ENCODE results near the gene UBXN4.

Gene UBXN4

DNA sequence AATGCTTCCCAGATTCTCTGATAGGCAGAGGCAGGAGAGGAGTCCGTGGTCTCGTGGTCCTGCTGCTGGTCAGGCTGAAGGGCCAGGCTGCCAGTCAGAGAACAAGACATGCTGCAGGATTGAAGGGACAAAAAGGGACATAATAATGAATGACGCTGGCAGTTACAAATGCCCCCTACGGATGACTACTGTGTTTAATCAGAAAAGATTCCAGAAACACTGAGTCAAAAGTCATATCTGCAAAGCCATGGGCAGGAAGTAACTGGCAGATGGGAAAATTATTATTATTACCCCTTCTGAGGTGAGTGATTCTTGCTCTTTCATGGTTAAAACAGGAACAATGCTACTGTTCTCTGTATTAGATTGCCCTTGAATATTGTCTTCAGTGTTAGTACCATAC lies 76.3 kb downstream of the UBXN4 start:
- no peak for TF ChIP-seq CTCF (conservative IDR thresholded peaks at IDR 0.05; ENCODE audit: low read depth, low read length)
- no peak overlapping the region for H3K4me3 ChIP-seq (ENCODE audit: low read length)
- no peak for DNase-seq (ENCODE audit: low read depth)

DNA sequence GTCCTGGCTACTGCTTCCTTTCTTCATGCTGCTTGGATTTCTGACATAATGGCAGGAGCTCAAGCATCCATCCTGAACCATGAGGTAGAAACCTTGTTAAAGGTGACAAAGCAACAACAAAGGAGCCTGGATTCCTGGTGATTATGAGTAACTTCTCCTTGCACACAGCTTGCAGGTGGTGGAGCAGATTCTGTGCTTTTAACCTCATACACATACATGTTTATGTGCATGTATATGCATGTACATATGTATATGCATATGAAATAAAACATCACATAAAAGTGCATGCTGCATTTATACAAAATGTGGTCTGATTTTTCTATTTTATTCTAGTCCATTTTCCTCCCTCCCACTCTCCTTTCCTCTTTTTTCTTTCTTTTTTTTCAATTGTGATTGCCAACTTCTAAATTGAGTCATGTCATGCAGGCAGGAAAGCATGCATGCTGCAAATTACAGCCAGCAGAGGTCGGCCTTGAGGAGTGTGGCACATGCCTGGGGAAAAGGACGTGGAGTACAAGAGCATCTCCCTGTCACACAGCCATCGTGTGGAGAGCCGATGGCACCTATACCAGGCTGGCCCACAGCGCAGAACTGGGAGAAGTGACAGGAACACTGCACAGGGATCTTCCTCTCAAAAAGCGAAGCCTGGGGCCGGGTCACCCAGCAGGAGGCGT lies 77.4 kb downstream of the UBXN4 start:
- H3K4me3 ChIP-seq (ENCODE audit: low read length): no peak overlapping the region
- DNase-seq (ENCODE audit: low read depth): no peak
- peak; percentile 57 for TF ChIP-seq CTCF (conservative IDR thresholded peaks at IDR 0.05; ENCODE audit: low read depth, low read length)

DNA sequence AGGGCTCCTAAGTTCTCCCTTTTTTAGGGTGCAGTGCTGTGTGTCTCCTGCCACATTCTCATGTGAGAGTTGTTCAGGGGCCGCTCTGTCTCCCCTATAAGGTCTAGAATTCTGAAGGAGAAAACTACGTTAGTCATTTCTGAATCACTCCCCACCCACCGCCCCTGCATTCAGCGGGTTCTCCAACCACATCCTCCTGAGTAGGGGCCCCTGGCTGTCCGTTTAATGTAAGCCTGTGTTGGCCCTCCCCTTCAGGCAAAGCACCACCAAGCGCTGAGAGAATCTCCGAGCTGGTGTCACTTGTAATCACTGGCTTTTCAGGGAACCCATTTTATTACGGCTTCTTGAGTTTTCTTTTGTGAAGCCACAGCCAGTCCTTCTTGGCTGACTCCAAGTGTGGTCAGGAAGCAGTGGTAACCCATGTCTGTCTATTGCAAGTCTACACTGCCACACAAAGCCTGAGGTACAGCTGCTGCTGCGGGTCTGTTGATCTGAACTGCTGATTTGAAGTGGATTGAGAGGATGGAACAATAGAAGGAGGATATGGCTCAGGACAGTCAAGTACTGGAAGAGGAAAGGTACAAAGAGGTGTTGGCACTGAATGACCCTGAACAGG lies 78.5 kb downstream of the UBXN4 start:
- no peak for DNase-seq (ENCODE audit: low read depth)
- H3K4me3 ChIP-seq (ENCODE audit: low read length): no peak overlapping the region
- no peak for TF ChIP-seq CTCF (conservative IDR thresholded peaks at IDR 0.05; ENCODE audit: low read depth, low read length)

GRCh38 chr2:135821190-135821589 lies 79.5 kb downstream of the UBXN4 start:
- no peak for TF ChIP-seq CTCF (conservative IDR thresholded peaks at IDR 0.05; ENCODE audit: low read depth, low read length)
- DNase-seq (ENCODE audit: low read depth): no peak
- H3K4me3 ChIP-seq (ENCODE audit: low read length): no peak overlapping the region

GRCh38 chr2:135822855-135823254 lies 81.2 kb downstream of the UBXN4 start:
- H3K4me3 ChIP-seq (ENCODE audit: low read length): no peak overlapping the region
- TF ChIP-seq CTCF (conservative IDR thresholded peaks at IDR 0.05; ENCODE audit: low read depth, low read length): no peak
- DNase-seq (ENCODE audit: low read depth): no peak

- DNase-seq (ENCODE audit: low read depth): no peak
- TF ChIP-seq CTCF (conservative IDR thresholded peaks at IDR 0.05; ENCODE audit: low read depth, low read length): no peak
- no peak overlapping the region for H3K4me3 ChIP-seq (ENCODE audit: low read length)
Observed at GRCh38 chr2:135825131-135825530, 83.5 kb downstream of the UBXN4 start.

GRCh38 chr2:135825550-135826176 lies 84.0 kb downstream of the UBXN4 start:
- no peak overlapping the region for H3K4me3 ChIP-seq (ENCODE audit: low read length)
- DNase-seq (ENCODE audit: low read depth): no peak
- no peak for TF ChIP-seq CTCF (conservative IDR thresholded peaks at IDR 0.05; ENCODE audit: low read depth, low read length)
